ENCODE results near the gene ITSN1.

DNA sequence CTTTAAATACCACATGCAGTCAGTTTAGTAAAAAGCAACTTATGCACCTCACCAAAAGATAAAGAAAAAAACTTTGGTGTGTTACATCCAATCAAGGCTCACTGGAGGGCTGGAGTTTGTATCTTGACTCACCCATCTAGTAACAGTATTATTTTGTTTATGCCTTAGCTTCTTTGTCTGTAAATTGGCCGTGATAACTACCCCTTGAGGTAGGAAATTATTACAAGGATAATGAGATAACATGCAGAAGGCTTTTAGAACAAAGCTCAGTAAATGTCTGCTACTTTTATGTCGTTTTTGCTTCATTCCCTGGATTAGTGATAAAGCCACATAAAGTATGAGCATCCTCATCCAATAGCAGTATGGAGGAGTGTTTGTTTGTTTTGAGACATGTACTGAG lies 178.5 kb downstream of the ITSN1 start:
- TF ChIP-seq, protein P1, sequence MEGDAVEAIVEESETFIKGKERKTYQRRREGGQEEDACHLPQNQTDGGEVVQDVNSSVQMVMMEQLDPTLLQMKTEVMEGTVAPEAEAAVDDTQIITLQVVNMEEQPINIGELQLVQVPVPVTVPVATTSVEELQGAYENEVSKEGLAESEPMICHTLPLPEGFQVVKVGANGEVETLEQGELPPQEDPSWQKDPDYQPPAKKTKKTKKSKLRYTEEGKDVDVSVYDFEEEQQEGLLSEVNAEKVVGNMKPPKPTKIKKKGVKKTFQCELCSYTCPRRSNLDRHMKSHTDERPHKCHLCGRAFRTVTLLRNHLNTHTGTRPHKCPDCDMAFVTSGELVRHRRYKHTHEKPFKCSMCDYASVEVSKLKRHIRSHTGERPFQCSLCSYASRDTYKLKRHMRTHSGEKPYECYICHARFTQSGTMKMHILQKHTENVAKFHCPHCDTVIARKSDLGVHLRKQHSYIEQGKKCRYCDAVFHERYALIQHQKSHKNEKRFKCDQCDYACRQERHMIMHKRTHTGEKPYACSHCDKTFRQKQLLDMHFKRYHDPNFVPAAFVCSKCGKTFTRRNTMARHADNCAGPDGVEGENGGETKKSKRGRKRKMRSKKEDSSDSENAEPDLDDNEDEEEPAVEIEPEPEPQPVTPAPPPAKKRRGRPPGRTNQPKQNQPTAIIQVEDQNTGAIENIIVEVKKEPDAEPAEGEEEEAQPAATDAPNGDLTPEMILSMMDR (IDR thresholded peaks at IDR 0.05), result no peak
- TF ChIP-seq POLR2A (IDR thresholded peaks at IDR 0.05), result no peak
